GM20431 (cell line): ENCODE measurements around the gene GMCL2.

Experiments used
- in situ Hi-C: fragments of 300-500 bp; cut with MseI, MboI; formaldehyde crosslinking; loops from one replicate; pipeline ENCODE4 v1.15.0; 2020; ENCODE audit warnings: low sequenced_read_pairs; ENCODE audit not compliant: unreplicated experiment

GMCL2 gene

DNA sequence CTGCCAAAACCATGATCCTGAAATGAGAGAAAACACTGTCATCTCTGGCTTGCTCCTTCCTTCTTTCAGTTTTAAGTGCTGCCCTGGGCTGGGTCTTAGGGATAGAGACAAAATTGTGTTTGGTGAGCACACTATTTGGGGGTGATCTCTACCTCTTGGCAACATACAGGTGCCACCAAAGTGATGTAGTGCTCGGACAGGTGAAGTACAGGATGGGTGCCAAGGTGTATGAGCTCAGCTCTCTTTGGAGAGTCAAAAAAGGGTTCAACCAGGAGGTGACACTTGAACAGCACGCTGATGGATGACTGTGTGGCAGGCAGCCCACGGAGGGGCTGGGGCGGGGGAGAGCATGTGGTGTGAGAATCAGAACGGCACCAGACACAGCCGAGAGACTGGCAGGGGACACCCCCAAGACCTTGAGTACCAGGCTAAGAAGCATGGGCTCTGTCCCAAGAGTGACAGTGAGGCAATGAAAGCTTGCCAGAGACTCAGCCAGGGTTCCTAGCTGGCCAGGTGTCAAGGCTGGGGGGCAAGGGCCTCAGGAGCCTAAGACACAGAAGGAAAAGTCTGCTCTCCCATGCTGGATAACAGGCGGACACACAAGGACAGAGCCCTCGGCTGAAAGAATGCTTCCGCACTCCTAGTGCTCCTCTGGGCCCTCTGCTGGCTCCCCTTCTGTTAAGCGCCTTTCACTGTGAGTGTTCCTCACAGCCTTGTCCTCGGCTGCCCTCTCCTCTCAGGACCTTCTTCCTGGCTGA lies 36.0 kb downstream of the GMCL2 start:
- in situ Hi-C loops: loop anchor here (25.0 kb wide), 1 partner anchor 189 kb away; no protein-coding TSS in a partner anchor

DNA sequence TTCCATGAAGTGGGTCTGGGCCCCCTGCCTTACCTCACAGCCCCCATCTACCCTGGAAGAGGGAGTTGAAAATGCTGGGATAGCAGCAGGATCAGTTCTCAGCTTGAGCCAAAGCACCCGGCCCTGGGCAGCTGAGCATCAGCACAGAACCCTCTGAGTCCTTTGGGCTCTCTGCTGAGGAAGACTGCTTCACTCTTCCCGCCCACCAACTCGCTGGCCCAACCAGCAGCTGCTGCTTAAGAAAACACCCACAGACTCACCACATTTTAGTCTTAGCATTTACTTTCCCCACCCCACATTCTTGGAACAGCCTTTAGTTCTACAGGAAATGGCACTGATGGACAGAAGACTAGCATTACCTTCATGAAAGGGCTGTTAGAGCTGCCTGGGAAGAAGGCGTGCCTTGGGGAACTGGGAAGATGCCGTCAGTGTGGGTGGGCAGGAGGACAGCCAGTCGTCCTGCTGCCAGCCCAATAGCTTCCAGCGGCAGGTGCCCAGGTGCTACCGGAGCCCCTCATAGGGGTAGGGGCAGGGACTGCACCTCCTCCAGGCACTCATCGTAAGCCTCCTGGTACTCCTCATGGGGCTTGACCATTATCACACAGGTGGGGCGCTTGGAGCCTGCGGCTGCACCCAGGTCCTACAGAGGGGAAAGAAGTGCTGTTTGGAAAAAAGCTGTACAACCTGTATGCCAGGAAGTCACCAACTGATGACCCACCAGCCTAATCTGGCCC lies 37.8 kb downstream of the GMCL2 start:
- in situ Hi-C loops: loop anchor here (10.0 kb wide), 1 partner anchor 75 kb away; no protein-coding TSS in a partner anchor

DNA sequence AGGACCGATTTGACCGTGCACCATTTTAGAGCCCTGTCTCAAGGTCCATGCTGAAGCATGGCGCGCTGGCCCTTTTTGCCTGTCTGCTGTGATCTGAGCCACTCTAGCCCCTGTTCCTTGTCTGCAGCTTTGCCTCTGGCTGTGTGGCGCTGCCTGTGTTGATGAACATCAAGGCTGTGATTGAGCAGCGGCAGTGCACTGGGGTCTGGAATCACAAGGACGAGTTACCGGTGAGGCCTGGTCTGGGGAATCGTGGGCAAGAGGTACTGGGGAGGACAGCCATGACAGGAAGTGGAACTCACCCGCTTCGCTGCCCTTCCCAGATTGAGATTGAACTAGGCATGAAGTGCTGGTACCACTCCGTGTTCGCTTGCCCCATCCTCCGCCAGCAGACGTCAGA lies 39.8 kb downstream of the GMCL2 start:
- in situ Hi-C loops: loop anchor here (10.0 kb wide), 1 partner anchor 73 kb away; no protein-coding TSS in a partner anchor

DNA sequence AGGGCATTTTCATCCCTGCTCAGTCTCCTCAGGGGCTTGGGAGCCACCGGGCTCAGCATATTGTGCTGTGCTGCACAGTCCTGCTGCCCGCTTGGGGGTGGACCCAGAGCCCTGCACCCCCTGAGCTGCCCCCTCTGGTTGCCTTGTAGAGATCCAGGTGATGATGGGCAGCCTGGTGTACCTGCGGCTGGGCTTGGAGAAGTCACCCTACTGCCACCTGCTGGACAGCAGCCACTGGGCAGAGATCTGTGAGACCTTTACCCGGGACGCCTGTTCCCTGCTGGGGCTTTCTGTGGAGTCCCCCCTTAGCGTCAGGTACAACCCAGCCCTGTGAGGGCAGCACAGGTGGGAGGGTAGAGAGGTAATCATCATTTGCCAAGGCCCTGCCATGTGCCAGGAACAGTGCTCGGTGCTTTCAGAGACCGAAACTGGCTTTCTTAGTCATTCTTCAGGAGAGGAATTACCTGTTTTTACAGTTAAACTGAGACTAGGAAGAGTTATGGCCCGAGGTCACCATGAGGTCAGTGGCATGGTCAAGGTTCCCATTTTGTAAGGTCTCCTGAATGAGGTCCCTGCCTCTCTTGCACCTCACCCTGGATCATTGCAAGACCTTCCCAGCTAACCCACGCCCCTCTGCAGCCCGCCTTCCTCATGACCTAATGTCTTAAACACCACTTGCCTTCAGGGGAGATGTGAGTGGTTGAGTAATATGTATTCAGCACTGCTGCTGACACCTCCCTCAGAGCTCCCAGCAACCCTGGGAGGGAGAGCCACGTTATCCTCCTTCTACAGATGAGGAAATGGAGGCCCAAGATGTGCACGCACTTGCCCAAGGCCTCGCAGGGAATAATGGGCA lies 41.0 kb downstream of the GMCL2 start:
- in situ Hi-C loops: loop anchor here (10.0 kb wide), 1 partner anchor 71 kb away; no protein-coding TSS in a partner anchor

DNA sequence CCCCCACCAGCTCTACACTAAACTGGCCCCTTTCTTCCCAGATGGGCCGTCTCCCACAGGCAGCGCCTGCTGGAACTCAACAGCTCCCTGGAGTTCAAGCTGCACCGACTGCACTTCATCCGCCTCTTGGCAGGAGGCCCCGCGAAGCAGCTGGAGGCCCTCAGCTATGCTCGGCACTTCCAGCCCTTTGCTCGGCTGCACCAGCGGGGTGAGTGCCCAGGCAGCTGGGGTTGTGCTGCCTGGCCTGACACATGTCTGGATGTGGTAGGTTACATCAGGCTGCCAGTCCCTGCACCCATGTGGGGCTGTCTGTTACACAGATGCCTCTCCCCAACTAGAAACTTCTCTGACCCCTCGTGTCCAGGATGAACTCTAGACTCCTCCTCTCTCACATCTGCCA lies 43.3 kb downstream of the GMCL2 start:
- in situ Hi-C loops: loop anchor here (10.0 kb wide), 1 partner anchor 69 kb away; no protein-coding TSS in a partner anchor

DNA sequence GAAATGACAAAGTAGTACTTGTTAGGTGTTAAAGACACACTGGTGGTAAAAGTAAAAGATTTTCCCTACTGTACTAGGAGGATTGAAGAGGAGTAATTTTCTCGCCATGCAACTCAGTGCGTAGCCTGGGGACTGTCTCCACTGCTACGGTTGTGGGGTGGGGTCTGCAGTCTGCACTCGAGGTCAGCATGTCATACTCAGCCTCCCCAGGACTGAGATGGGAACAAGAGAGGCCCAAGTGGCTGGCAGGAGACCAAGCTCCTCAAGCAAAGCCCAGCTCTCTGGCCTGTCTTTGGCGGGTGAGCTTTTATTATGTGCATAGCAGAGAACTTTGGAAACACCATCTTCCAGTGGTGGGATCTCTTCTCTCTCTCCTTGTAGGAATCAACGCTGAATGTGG lies 43.9 kb downstream of the GMCL2 start:
- in situ Hi-C loops: loop anchor here (10.0 kb wide), 1 partner anchor 68 kb away; no protein-coding TSS in a partner anchor

DNA sequence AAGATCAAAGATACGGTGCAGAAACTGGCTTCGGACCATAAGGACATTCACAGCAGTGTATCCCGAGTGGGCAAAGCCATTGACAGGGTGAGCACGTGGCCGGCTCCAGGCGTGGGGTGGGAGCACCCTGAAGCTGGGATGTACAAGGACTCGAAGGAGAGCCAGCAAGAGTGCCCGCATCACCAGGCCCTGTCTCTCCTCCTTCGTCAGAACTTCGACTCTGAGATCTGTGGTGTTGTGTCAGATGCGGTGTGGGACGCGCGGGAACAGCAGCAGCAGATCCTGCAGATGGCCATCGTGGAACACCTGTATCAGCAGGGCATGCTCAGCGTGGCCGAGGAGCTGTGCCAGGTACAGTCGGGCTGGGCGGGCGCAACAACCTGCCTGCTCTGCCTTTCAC lies 44.5 kb downstream of the GMCL2 start:
- in situ Hi-C loops: loop anchor here (10.0 kb wide), 1 partner anchor 68 kb away; no protein-coding TSS in a partner anchor

DNA sequence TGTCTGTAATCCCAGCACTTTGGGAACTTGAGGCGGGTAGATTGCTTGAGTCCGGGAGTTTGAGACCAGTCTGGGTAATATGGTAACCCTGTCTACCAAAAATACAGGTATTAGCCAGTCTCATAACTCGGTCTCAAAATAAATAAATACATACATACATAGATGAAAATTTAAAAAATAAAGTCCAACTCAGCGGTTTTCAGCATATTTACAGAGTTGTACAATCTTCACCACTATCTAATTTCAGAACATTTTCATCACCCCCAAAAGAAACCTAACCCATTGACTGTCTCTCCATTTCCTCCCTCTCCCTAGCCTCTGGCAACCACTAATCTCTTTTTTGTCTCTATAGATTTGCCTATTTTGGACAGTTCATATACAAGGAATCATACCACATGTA lies 45.6 kb downstream of the GMCL2 start:
- in situ Hi-C loops: loop anchor here (10.0 kb wide), 1 partner anchor 67 kb away; no protein-coding TSS in a partner anchor

DNA sequence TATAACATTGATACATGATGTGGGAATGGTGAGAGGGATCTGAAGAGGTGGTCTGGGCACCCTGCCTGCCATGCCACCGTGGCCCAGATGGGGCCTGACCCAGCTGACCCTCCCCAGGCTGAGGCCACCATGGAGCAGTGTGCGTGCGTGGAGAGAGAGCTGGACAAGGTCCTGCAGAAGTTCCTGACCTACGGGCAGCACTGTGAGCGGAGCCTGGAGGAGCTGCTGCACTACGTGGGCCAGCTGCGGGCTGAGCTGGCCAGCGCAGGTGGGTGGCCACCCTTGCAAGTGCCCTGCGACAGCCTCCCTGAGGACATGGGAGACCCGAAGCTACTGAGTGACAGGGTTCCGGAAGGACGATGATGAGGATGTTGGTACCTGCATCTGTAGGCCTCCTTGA lies 49.2 kb downstream of the GMCL2 start:
- in situ Hi-C loops: no loop called here

DNA sequence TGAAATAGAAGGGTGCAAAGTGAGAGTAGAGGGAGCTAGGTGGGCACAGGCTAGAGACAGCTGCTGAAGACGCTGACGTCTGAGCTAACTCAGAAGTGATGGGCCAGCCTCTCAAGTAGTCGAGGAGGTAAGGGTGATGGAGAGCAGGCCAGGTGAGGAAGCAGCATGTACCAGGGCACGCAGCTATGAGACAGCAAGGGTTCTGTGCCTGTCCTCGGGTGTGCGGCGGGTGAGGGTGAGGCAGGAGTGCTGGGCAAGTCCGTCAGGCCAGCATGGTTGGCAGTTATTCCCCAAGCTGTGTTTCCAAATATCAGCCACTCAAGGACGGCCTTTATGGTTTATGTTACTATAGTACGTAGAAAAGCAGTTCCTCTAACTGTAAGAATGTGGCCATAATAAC lies 50.2 kb downstream of the GMCL2 start:
- in situ Hi-C loops: no loop called here
